Esophagus squamous epithelium (tissue), 4 donors: Measurements from ENCODE around the gene KIF1A.

ENCODE experiments used
- POLR2A ChIP-seq, 4 donors: fragments of 450-650 bp; IDR thresholded peaks; one replicate each; pipeline ENCODE4 v1.6.1; 2017; ENCODE audit warnings: antibody characterized with exemption in 4 of 4, mild to moderate bottlenecking in 4 of 4, moderate library complexity in 3 of 4
- TF ChIP-seq, protein P1 (sequence below), 6 experiments: fragments of 450-650 bp in 4 of 6; fragments of 200-600 bp in 2 of 6; sonication (generic) in 2 of 6; IDR thresholded peaks; one replicate each; pipeline ENCODE4 v1.5.1; 2016 to 2019; ENCODE audit warnings: antibody characterized with exemption in 6 of 6, mild to moderate bottlenecking in 4 of 6, moderate library complexity in 4 of 6

DNA sequence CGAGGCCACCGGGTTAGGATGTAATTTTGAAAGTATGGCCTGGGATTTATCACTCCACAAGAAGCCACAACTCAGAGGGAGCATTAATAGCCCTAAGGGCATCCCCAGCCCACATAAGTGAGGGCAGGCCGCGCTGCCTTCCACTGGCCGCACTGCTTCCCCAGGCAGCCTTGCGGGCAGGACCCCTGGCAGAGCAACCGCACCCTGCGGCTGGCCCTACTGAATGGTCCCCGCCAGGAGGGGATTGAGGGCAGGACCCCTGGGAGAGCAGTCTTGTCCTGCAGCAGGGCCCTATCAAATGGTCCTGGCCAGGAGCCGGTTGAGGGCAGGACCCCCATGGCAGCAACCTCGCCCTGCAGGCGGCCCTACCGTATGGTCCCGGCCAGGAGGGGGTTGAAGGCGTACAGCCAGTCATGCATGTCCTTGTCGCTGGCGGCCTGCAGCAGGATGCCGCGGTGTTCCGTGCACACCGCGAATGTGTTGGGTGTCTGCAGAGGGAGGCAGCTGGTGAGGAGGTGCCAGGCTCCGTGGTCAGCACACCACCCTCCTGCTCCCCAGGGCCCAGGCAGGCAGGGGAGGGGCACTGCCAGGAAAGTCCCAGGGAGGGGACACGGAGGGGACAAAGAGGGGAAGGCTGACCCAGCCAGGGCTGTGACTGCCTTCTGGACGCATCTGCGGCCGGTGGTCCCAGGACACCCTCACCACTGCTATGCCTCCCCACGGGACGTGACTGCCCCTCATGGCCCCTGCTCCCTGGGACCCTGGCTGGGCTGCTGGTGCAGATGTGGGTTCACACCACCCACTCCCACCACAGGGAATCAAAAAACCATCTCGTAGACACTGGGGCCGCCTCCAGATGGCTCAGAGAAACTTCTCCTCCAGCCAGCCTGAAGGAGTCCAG lies 102.1 kb downstream of the KIF1A start:
- no peak for TF ChIP-seq POLR2A (IDR thresholded peaks at IDR 0.05)
- TF ChIP-seq, protein P1, sequence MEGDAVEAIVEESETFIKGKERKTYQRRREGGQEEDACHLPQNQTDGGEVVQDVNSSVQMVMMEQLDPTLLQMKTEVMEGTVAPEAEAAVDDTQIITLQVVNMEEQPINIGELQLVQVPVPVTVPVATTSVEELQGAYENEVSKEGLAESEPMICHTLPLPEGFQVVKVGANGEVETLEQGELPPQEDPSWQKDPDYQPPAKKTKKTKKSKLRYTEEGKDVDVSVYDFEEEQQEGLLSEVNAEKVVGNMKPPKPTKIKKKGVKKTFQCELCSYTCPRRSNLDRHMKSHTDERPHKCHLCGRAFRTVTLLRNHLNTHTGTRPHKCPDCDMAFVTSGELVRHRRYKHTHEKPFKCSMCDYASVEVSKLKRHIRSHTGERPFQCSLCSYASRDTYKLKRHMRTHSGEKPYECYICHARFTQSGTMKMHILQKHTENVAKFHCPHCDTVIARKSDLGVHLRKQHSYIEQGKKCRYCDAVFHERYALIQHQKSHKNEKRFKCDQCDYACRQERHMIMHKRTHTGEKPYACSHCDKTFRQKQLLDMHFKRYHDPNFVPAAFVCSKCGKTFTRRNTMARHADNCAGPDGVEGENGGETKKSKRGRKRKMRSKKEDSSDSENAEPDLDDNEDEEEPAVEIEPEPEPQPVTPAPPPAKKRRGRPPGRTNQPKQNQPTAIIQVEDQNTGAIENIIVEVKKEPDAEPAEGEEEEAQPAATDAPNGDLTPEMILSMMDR (IDR thresholded peaks at IDR 0.05), result no peak
